H1 (cell line): ENCODE measurements around the gene PLP2.

ENCODE experiments used
- RAD21 ChIP-seq, 2 experiments: IDR thresholded peaks in 1 of 2; conservative IDR thresholded peaks in 1 of 2; 2 replicates each; pipeline ENCODE4 v1.6.1; 2011; ENCODE audit warnings: low read depth in 2 of 2, low read length in 2 of 2, improper control_type of control experiment in 1 of 2, inconsistent platforms in 1 of 2, mild to moderate bottlenecking in 1 of 2, moderate library complexity in 1 of 2
- SP2 ChIP-seq: IDR thresholded peaks from 2 replicates; pipeline ENCODE4 v1.6.1; 2012; ENCODE audit warnings: mild to moderate bottlenecking, low read length, inconsistent platforms
- TCF12 ChIP-seq: IDR thresholded peaks from 2 replicates; pipeline ENCODE4 v1.6.1; 2011; ENCODE audit warnings: low read depth, mild to moderate bottlenecking, low read length

DNA sequence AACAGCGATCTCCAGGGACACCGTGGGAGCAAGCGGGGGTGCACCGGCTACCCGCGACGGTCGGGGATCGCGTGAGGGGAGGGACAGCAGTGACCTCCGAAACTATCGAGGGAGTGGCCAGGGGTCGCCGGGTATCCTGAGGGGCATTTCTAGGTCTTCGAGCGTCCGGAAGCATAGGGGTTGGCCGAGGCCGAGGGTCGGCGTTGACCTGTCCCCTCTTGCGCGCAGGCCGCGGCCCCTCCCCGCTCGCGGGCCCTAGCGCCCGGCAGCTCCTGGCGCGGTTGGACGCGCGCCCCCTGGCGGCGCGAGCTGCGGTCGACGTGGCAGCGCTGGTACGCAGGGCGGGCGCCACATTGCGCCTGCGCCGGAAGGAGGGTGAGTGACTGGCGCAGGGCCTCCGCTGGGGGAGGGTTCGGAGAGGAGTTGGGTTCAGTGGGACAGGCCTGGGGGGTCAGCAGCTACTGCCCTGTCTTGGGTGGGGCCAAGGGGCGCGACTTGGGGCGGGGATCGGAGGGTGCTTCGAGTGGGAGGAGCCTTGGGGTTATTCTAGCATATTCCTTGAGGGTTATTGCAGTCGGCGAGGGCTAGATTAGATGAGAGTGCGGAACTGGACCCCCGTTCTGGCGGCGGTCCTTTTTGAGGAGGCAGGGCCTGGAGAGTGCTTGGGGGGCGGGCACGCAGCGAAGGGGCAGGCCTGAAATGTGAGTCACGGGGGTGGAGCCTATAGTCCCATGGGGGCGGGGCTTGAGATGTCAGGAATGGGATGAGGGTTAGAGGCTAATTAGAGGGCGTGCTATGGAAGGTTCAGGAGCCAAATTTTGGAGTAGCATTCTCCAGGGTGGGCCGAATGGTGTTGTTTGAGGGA lies 7.9 kb upstream of the PLP2 start:
- TF ChIP-seq RAD21 (IDR thresholded peaks at IDR 0.05 in 1 of 2, conservative IDR thresholded peaks at IDR 0.05 in 1 of 2; ENCODE audit: low read depth in 2 of 2, low read length in 2 of 2), result peak; percentile 20 to 60; a peak in 2 of 4 replicates
- no peak for TF ChIP-seq TCF12
- no peak for TF ChIP-seq SP2
